ACHN (cell line): Measurements from ENCODE around the gene TBC1D9.
"Not testable (repeated sequence)": the region's sequence is repeated elsewhere in the genome, so short reads cannot be mapped to it uniquely, and the experiment has no call there.

Source experiments
- DNase-seq: peaks from one replicate; pipeline ENCODE4 v3.0.0-alpha.2; 2015
- in situ Hi-C: cut with HindIII; loops from 2 replicates; pipeline ENCODE4 v1.10.0; 2017; ENCODE audit warnings: low sequenced_read_pairs, low pct_ligation_motif_present, low pct_unique_long_range_greater_than_20kb

Gene TBC1D9

GRCh38 chr4:140757232-140757630 lies 1.0 kb upstream of the TBC1D9 start:
- in situ Hi-C loops: no loop called here
- peak; percentile 4 for DNase-seq

DNA sequence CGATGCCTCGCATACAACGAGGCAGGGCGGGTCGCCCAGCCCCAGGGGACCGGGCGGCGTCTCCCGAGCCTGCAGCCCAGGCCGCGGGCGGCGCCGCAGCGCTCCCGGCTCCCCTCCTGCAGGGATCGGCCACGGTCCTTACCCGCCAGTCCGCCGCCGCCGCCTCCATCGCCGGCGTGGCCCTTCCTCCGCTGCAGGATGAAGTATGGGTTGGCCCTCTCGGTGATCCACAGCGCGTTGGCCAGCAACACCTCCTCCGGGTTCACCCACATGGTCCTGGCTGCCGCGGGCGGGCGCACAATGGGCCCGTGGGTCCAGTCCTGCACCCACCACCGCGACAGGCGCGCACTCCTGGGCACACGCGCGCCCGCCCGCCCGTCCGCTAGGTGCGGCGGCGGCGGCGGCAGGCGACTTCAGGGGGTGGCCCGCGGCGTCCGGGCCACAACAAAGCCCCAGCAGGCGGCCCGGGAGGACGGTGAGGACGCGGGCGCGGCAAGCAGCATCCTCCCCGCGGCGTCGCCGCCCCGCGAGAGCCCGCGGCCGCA lies 339 bp downstream of the TBC1D9 start:
- DNase-seq: peak; percentile 39
- in situ Hi-C loops: no loop called here

DNA sequence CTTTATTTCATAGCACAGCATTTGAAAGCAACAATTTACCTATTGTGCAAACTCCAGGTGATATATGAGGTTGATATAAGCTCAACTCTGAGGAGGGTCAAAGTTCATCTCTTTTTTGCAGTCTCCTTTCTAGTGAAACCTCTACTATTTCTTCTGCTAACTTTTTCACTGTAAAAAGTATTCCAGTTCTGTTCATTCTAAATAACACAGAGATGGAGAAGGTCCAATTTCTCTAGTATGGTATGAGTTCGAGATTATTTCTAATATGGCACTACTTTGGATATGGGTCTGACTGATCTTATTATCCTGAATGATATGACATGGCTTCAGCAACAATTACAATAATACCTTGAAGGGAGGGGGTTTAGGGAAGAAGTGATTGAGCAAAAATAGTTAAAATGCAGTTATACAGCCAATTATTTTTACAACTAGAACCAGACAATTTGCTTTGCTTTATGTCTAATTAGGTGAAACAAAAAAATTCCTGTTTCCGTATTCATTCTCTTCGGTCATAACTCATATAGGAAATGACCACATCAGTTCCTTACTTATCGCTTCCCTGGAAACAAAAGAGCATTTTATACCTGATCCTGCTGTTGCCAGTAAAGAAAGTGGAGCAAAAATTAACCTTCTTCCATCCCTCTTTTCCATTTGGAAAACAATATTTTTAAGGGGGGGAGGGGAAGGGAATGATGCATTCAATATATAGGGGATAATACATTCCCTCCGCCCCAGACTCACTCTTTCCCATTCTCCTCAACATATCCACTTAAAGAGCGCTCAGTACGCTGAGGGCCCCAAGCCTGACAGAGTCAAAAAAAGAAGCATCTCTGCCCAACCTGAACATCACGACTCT lies 1.0 kb downstream of the TBC1D9 start:
- DNase-seq: peak; percentile 4
- in situ Hi-C loops: no loop called here

DNA sequence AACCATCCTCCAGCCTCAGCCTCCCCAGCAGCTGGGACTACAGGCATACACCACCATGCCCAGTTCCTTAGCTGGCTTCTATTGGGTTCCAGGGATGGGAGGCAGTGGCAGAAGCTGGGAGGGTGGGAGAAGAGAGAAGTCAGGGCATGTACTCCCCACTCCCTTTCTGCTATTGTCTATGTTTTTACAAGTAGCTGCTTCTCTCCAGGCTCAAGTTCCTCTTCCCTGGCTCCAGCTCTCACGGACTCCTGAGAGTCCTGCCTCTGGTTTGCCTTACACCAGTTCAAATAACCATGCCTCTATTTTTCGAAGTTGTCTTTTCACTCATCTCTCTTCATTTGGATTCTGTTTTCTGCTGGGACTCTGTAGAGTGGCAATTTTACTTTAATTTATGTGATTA lies 2.9 kb downstream of the TBC1D9 start:
- no peak for DNase-seq

DNA sequence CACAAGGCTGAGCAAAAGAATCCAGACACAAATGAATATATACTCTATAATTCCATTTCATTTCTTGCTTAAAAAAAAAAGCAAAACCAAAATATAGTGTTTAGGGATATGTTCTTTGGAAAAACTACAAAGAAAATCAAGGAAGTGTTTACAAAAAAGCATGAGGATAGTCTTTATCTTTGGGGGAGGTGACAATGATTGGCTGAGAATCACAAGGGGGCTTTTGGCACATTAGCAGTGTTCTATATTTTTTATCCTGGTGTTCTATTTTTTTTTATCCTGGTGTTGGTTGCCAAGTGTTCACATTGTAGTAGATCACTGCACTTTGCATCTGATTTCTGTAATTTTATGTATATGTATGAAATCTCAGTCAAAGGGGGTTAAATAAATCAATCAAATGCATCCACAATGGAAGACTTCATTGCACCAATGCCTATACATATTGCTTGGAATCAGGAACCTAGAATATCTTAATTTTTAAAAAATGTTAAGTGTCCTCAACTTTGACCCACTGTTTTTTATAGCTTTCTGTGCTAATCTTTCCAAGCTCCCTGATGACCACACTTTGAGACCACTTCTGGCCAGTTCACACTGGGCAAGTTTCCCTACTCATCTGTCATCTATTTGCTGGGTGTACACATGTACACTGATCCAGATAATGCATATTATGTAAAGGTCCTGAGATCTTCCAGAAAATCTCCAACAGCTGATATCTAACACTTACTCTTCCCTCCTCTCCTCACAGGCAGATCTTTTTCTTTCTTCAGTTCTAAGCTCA lies 3.7 kb downstream of the TBC1D9 start:
- DNase-seq: no peak
- in situ Hi-C loops: no loop called here

More for the DNA sequence above, 2.9 kb downstream of the TBC1D9 start:
- in situ Hi-C loops: no loop called here

- in situ Hi-C loops: no loop called here
- DNase-seq: no peak
Measured at GRCh38 chr4:140750470-140750869, 5.7 kb downstream of the TBC1D9 start.

- in situ Hi-C loops: no loop called here
- no peak for DNase-seq
Measured at GRCh38 chr4:140748171-140748570, 8.0 kb downstream of the TBC1D9 start.

- in situ Hi-C loops, DNase-seq: not testable (repeated sequence)
Measured at GRCh38 chr4:140746546-140746945, 9.6 kb downstream of the TBC1D9 start.

- DNase-seq: no peak
- in situ Hi-C loops: no loop called here
Measured at GRCh38 chr4:140744421-140744820, 11.8 kb downstream of the TBC1D9 start.

DNA sequence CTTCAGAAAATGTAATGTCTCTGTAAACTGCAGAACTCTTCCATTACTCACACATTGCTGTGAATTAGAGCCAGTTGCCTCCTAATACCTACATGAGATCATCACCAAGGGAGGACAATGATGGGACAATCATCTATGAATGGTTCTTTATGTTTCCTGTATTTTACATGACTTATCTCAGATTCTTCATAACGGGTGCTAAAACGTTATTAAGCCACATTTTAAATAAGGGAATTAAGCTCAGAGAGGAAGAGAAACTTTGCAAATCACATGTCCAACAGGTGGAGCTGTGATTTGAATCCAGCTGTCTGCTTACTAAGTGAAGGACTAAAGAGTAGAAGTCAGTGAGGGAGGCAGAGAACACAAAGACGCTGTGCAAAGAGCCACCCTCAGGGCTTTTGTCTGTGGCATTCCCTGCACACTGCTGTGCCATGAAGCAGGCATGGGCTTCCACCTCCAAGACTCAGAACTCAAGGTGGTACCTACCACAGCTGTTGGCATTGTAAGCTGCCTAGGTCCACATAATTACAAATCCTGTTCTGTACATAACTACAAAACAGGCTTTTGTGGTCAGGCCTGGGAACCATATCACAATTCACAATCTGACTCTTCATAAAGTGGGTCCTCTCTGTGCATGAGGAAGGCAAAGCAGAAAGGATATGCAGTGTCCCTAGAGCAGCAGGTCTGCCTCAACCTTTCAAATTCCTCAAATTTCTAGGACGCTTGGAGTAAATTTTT lies 12.8 kb downstream of the TBC1D9 start:
- DNase-seq: peak; percentile 40
- in situ Hi-C loops: no loop called here

DNA sequence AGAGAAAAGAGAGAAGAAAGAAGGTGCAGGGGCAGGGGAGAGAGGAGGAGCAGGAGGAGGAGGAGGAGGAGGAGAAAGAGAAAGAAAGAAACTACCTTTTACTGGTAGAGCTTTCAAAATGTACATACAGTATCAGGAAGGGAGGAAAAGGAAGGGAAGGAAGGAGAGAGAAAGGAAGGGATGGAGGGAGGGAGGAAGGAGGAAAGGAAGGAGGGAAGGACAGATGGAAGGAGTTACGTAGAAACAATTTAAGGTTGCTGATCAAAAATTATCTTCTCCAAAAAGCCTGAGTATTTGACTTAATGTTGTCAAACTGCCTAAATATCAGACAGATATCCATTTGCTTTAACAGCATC lies 13.4 kb downstream of the TBC1D9 start:
- DNase-seq: no peak
- in situ Hi-C loops: no loop called here

DNA sequence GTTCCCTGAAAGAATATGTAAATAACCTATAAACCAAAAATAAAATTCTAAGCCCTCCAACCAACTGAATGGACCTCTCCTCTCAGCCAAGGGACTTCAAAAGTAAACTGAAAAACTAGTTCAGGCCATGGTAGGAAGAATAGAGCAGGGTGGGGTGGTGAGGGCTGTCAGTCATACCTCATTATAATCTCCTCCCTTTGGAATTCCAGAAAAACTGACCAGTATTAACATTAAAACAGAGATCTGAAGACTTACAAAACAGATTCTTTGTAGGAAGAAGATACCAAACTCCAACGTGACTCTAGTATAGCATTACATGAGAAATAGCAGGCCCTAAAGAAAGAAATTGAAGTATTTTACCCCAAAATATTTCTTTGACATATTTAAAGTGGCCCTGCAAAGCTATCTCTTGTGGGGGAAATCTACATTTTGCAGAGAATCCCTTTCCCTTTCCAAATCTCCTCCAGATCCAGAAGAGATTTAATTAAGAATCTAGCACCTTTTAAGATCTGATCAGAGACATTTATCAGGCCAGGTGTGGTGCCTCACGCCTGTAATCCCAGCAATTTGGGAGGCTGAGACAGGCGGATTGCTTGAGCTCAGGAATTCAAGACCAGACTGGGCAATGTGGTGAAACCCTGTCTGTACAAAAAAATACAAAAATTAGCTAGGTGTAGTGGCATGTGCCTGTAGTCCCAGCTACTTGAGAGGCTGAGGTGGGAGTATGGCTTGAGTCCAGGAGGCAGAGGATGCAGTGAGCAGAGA lies 15.1 kb downstream of the TBC1D9 start:
- no peak for DNase-seq
- in situ Hi-C loops: no loop called here

DNA sequence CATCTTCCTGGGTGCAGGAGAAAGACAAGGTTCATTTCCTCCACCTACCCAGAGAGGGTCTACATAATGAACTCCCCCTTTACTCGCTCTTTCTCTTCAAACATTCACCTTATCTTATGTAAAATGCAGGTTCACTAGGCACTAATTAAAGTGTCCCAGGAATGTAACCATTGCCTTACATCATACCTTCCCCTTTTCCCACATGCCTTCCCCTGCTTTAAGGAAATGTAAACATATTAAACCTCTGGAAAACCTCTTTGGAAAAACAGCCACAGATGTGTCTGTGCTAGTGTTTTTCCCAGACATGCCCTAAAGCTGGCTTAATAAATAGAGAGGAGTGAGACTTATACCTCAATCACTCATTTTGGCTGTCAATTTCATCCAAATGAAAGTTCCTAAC lies 15.8 kb downstream of the TBC1D9 start:
- no peak for DNase-seq
- in situ Hi-C loops: no loop called here

- DNase-seq: peak; percentile 21
- in situ Hi-C loops: no loop called here
Measured at GRCh38 chr4:140739971-140740370, 16.2 kb downstream of the TBC1D9 start.

DNA sequence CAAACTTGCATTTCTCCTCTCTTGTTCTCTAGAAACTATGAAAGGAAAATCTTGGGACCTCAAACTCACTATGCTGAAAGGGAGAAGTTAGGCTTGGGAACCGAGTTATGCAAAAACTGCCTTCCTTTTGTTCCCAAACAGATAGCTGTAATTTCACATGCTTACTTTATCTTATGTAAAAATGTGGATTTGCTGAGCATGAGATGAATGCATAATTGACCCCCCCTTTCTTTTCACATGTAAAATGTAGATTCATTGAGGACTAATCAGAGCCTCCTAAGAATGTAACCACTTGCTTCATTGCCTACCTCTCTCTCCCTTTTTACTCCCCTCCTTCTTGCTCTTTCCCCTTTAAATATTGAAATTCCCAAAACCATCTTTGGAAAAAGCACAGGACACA lies 18.0 kb downstream of the TBC1D9 start:
- DNase-seq: no peak
- in situ Hi-C loops: no loop called here

DNA sequence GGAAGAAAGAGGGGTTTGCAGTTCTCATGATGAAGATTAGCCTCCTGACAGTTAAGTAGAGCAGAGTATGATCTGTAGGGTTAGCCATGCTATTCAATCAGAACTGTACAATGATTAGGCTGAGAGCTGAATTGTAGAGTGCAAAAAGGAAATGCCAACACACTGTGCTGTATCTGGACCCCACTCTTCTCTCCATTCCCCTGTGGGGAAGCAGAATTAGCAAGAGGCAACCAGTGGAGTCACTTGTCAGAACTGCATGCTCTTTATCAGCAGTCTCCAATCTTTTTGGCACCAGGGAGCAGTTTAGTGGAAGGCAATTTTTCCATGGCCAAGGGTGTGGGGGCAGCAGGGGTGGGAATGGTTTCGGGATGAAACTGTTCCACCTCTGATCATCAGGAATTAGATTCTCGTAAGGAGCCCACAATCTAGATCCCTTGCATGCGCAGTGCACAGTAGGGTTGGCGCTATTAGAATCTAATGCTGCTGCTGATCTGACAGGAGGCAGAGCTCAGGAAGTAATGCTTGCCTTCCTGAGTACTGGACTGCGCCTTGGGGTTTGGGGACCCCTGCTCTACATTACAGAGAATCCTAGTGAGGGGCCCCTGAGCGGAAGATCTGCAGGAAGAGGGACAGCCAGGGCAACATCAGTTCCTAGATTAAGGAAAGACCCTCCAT lies 19.4 kb downstream of the TBC1D9 start:
- in situ Hi-C loops: no loop called here

DNA sequence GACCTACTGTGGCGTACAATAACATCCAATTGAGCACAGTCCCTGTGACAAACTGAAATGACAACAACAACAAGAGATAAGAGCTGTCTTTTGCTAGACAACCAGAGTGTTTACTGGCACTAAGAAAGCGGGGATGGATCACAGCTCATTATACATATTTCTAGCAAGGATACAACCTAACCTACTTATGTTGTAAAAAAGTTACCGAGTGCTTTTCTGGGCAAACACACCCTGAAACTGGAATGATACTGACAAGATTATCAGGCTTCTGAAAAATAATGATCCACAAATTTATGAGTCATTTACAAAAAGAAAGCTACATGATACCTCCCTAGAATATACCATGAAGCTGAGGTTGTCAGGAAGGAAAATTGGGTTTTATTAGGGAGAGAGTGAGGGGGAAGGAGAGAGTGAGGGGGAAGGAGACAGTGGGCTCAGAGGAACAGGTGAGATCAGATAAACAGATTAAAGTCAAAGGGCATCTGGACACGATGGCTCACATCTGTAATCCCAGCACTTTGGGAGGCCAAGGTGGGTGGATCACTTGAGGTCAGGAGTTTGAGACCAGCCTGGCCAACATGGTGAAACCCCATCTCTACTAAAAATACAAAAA lies 20.3 kb downstream of the TBC1D9 start:
- in situ Hi-C loops: no loop called here
- no peak for DNase-seq

More for the DNA sequence above, 19.4 kb downstream of the TBC1D9 start:
- DNase-seq: no peak
